Liver (tissue), 3 donors: ENCODE results near the gene RRM2.

Experiments
- EGR1 ChIP-seq, 2 donors: IDR thresholded peaks; 2 replicates each; pipeline ENCODE4 v1.6.1; 2016 to 2018; ENCODE audit warnings: antibody characterized with exemption in 2 of 2, low read depth in 2 of 2
- GABPA ChIP-seq, 2 donors: IDR thresholded peaks in 1 of 2; conservative IDR thresholded peaks in 1 of 2; 2 replicates each; pipeline ENCODE4 v1.6.1; 2016; ENCODE audit warnings: antibody characterized with exemption in 2 of 2, mild to moderate bottlenecking in 1 of 2, moderate library complexity in 1 of 2
- HNF4G ChIP-seq: IDR thresholded peaks from 2 replicates; pipeline ENCODE4 v1.6.1; 2016; ENCODE audit warnings: antibody characterized with exemption
- JUND ChIP-seq, 2 donors: IDR thresholded peaks; 2 replicates each; pipeline ENCODE4 v1.6.1; 2016; ENCODE audit warnings: antibody characterized with exemption in 2 of 2
- NR2F2 ChIP-seq: IDR thresholded peaks from 2 replicates; pipeline ENCODE4 v1.6.1; 2016; ENCODE audit warnings: antibody characterized with exemption
- RAD21 ChIP-seq, 2 donors: IDR thresholded peaks; 2 replicates each; pipeline ENCODE4 v1.6.1; 2016; ENCODE audit warnings: antibody characterized with exemption in 2 of 2, mild to moderate bottlenecking in 2 of 2
- SP1 ChIP-seq: IDR thresholded peaks from 2 replicates; pipeline ENCODE4 v1.6.1; 2018; ENCODE audit warnings: antibody characterized with exemption, mild to moderate bottlenecking
- YY1 ChIP-seq: IDR thresholded peaks from 2 replicates; pipeline ENCODE4 v1.6.1; 2016; ENCODE audit warnings: antibody characterized with exemption, mild to moderate bottlenecking
- TF ChIP-seq, protein P1 (sequence below): fragments of 150-350 bp; IDR thresholded peaks from 2 replicates; pipeline ENCODE4 v1.5.1; 2017; ENCODE audit warnings: improper control_type of control experiment, low read depth, low read length; ENCODE audit not compliant: missing input control
- TF ChIP-seq, protein P2 (sequence below): IDR thresholded peaks from 2 replicates; pipeline ENCODE4 v1.6.1; 2016; ENCODE audit warnings: antibody characterized with exemption, mild to moderate bottlenecking
- TF ChIP-seq, protein P3 (sequence below): IDR thresholded peaks from 2 replicates; pipeline ENCODE4 v1.6.1; 2016; ENCODE audit warnings: antibody characterized with exemption
- donor health status: healthy.
- donor health status: healthy.

DNA sequence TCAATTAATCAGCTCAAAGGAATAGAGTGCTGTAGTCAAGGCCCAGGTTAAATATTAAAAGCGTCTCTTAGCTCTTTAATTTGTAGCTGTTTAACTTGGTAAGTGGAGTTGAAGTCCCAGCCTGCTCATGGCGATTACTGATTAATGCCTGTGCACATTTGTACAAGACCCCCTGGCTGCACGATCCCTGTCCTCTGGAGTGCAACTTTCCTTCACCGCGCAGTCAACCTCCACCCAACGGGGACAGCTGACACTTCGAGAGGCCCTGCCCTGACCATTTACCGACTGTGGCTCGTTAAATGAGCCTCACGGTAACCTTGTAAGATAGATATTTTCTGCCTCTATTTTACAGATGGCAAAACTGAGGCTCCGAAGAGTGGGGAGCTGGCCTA, 36.9 kb upstream of the RRM2 start:
- TF ChIP-seq EGR1 (IDR thresholded peaks at IDR 0.05; ENCODE audit: low read depth in 2 of 2) (no peak), YY1 (no peak), GABPA (IDR thresholded peaks at IDR 0.05 in 1 of 2, conservative IDR thresholded peaks at IDR 0.05 in 1 of 2) (no peak), RAD21 (IDR thresholded peaks at IDR 0.05) (no peak), SP1 (no peak), JUND (IDR thresholded peaks at IDR 0.05) (no peak), HNF4G (no peak), NR2F2 (no peak)
- TF ChIP-seq, protein P1, sequence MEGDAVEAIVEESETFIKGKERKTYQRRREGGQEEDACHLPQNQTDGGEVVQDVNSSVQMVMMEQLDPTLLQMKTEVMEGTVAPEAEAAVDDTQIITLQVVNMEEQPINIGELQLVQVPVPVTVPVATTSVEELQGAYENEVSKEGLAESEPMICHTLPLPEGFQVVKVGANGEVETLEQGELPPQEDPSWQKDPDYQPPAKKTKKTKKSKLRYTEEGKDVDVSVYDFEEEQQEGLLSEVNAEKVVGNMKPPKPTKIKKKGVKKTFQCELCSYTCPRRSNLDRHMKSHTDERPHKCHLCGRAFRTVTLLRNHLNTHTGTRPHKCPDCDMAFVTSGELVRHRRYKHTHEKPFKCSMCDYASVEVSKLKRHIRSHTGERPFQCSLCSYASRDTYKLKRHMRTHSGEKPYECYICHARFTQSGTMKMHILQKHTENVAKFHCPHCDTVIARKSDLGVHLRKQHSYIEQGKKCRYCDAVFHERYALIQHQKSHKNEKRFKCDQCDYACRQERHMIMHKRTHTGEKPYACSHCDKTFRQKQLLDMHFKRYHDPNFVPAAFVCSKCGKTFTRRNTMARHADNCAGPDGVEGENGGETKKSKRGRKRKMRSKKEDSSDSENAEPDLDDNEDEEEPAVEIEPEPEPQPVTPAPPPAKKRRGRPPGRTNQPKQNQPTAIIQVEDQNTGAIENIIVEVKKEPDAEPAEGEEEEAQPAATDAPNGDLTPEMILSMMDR = no peak
- TF ChIP-seq, protein P2, sequence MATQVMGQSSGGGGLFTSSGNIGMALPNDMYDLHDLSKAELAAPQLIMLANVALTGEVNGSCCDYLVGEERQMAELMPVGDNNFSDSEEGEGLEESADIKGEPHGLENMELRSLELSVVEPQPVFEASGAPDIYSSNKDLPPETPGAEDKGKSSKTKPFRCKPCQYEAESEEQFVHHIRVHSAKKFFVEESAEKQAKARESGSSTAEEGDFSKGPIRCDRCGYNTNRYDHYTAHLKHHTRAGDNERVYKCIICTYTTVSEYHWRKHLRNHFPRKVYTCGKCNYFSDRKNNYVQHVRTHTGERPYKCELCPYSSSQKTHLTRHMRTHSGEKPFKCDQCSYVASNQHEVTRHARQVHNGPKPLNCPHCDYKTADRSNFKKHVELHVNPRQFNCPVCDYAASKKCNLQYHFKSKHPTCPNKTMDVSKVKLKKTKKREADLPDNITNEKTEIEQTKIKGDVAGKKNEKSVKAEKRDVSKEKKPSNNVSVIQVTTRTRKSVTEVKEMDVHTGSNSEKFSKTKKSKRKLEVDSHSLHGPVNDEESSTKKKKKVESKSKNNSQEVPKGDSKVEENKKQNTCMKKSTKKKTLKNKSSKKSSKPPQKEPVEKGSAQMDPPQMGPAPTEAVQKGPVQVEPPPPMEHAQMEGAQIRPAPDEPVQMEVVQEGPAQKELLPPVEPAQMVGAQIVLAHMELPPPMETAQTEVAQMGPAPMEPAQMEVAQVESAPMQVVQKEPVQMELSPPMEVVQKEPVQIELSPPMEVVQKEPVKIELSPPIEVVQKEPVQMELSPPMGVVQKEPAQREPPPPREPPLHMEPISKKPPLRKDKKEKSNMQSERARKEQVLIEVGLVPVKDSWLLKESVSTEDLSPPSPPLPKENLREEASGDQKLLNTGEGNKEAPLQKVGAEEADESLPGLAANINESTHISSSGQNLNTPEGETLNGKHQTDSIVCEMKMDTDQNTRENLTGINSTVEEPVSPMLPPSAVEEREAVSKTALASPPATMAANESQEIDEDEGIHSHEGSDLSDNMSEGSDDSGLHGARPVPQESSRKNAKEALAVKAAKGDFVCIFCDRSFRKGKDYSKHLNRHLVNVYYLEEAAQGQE = no peak
- TF ChIP-seq, protein P3, sequence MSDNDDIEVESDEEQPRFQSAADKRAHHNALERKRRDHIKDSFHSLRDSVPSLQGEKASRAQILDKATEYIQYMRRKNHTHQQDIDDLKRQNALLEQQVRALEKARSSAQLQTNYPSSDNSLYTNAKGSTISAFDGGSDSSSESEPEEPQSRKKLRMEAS = no peak
